IMR-90 (cell line): ENCODE results near the gene INHBC. TPM values are rescaled to one million over a fixed set of nuclear protein-coding genes. Genes with fewer than 3 reads are reported as not detected.

Source experiments
- ATAC-seq: fragments of 200-7000 bp; cut with Tn5 transposase; 2 replicates; pipeline ENCODE4 v1.9.1; 2020; ENCODE audit warnings: low read depth, mild to moderate bottlenecking, moderate library complexity
- BruUV-seq: library from RNA; stranded (reverse); fragments of 400-500 nt; replicated peaks from 2 replicates; lab custom pipeline; 2021; lab: Mats Ljungman, UMichigan
- CTCF ChIA-PET: fragments of 300-600 bp; formaldehyde crosslinking; extraction: SDS; loops from one replicate; lab custom pipeline; 2021; ENCODE audit warnings: antibody characterized with exemption; lab: Yijun Ruan, JAX
- POLR2A ChIA-PET: fragments of 300-600 bp; sonication (Branson Sonifier 250); formaldehyde crosslinking; loops from one replicate; lab custom pipeline; 2022; ENCODE audit warnings: antibody characterized with exemption; ENCODE audit not compliant: unreplicated experiment; lab: Charles Lee
- DNase-seq: peaks from one replicate; pipeline ENCODE4 v3.0.0; 2013
- H2AFZ ChIP-seq: replicated peaks from 2 replicates; pipeline ENCODE3; 2013; ENCODE audit warnings: low read length, mild to moderate bottlenecking; ENCODE audit not compliant: poor library complexity
- H2AK5ac ChIP-seq: 2 replicates; pipeline ENCODE4 v1.6.1; 2013; ENCODE audit warnings: low read depth, low read length, inconsistent platforms
- H2AK9ac ChIP-seq: replicated peaks from 2 replicates; pipeline ENCODE3; 2013; ENCODE audit warnings: mild to moderate bottlenecking, low read depth, low read length, moderate library complexity; ENCODE audit not compliant: poor library complexity
- H2BK120ac ChIP-seq: 2 replicates; pipeline ENCODE4 v1.6.1; 2013; ENCODE audit warnings: low read depth, low read length, inconsistent platforms
- H2BK15ac ChIP-seq: 3 replicates; pipeline ENCODE4 v1.6.1; 2013; ENCODE audit warnings: low read depth, low read length, inconsistent platforms
- H2BK20ac ChIP-seq: 2 replicates; pipeline ENCODE4 v1.6.1; 2013; ENCODE audit warnings: low read depth, mild to moderate bottlenecking, inconsistent platforms, low read length, moderate library complexity
- H2BK5ac ChIP-seq: 2 replicates; pipeline ENCODE4 v1.6.1; 2013; ENCODE audit warnings: mild to moderate bottlenecking, low read depth, low read length, inconsistent platforms; ENCODE audit not compliant: poor library complexity, severe bottlenecking
- H3K14ac ChIP-seq: replicated peaks from 2 replicates; pipeline ENCODE4 v1.6.1; 2013; ENCODE audit warnings: low read depth, low read length, inconsistent platforms
- H3K18ac ChIP-seq: 2 replicates; pipeline ENCODE4 v1.6.1; 2013; ENCODE audit warnings: low read depth, low read length, control low read depth
- H3K23ac ChIP-seq: 2 replicates; pipeline ENCODE4 v1.6.1; 2013; ENCODE audit warnings: low read depth, low read length, inconsistent platforms
- H3K27ac ChIP-seq: 2 replicates; pipeline ENCODE4 v1.5.1; 2013; ENCODE audit warnings: mild to moderate bottlenecking, control low read depth, low read length; ENCODE audit not compliant: insufficient read depth
- H3K27me3 ChIP-seq: 2 replicates; pipeline ENCODE4 v1.6.1; 2013; ENCODE audit warnings: low read length; ENCODE audit not compliant: control insufficient read depth, insufficient read depth
- H3K36me3 ChIP-seq: 2 replicates; pipeline ENCODE4 v1.6.1; 2013; ENCODE audit warnings: low read length, mixed read lengths; ENCODE audit not compliant: control insufficient read depth, insufficient read depth
- H3K4ac ChIP-seq: 2 replicates; pipeline ENCODE4 v1.6.1; 2013; ENCODE audit warnings: low read depth, low read length, inconsistent platforms
- H3K4me1 ChIP-seq: 2 replicates; pipeline ENCODE4 v1.6.1; 2013; ENCODE audit warnings: low read length, mixed read lengths; ENCODE audit not compliant: control insufficient read depth, insufficient read depth
- H3K4me2 ChIP-seq: 2 replicates; pipeline ENCODE4 v1.6.1; 2013; ENCODE audit warnings: low read depth, mild to moderate bottlenecking, control low read depth, low read length, moderate library complexity
- H3K4me3 ChIP-seq: 2 replicates; pipeline ENCODE4 v1.5.1; 2013; ENCODE audit warnings: low read depth, mild to moderate bottlenecking, control low read depth, low read length, moderate library complexity; ENCODE audit not compliant: insufficient read depth
- H3K56ac ChIP-seq: 2 replicates; pipeline ENCODE4 v1.6.1; 2013; ENCODE audit warnings: low read length, inconsistent platforms; ENCODE audit not compliant: insufficient read depth; ENCODE audit errors: extremely low read depth
- H3K79me1 ChIP-seq, 2 experiments: 2 replicates each; pipeline ENCODE4 v1.6.1; 2013; ENCODE audit warnings: low read length in 2 of 2, inconsistent platforms in 1 of 2, low read depth in 1 of 2
- H3K9ac ChIP-seq: 2 replicates; pipeline ENCODE4 v1.6.1; 2013; ENCODE audit warnings: low read depth, low read length, control low read depth
- H3K9me1 ChIP-seq: 2 replicates; pipeline ENCODE4 v1.6.1; 2013; ENCODE audit warnings: low read length, inconsistent platforms; ENCODE audit not compliant: insufficient read depth
- H3K9me3 ChIP-seq: 2 replicates; pipeline ENCODE4 v1.6.1; 2013; ENCODE audit warnings: low read length; ENCODE audit not compliant: control insufficient read depth, insufficient read depth
- H4K20me1 ChIP-seq: 2 replicates; pipeline ENCODE4 v1.6.1; 2013; ENCODE audit warnings: low read length, inconsistent platforms; ENCODE audit not compliant: insufficient read depth
- H4K5ac ChIP-seq: 2 replicates; pipeline ENCODE4 v1.6.1; 2013; ENCODE audit warnings: mild to moderate bottlenecking, low read depth, low read length, control low read depth
- H4K8ac ChIP-seq, 2 experiments: 2 replicates each; pipeline ENCODE4 v1.6.1; 2013; ENCODE audit warnings: low read depth in 2 of 2, low read length in 2 of 2, control low read depth in 1 of 2, inconsistent platforms in 1 of 2
- H4K91ac ChIP-seq: 2 replicates; pipeline ENCODE4 v1.6.1; 2013; ENCODE audit warnings: low read depth, low read length, inconsistent platforms; ENCODE audit not compliant: insufficient read depth
- CEBPB ChIP-seq: IDR thresholded peaks from 2 replicates; pipeline ENCODE4 v1.6.1; 2012; ENCODE audit warnings: low read depth, low read length, improper control_type of control experiment
- CHD1 ChIP-seq: IDR thresholded peaks from 2 replicates; pipeline ENCODE4 v1.6.1; 2012; ENCODE audit warnings: low read depth, low read length, improper control_type of control experiment
- MAFK ChIP-seq: IDR thresholded peaks from 2 replicates; pipeline ENCODE4 v1.6.1; 2012; ENCODE audit warnings: low read depth, low read length, improper control_type of control experiment
- SMC3 ChIP-seq: fragments of 150-350 bp; IDR thresholded peaks from 2 replicates; pipeline ENCODE4 v1.6.1; 2016; ENCODE audit warnings: low read depth, mild to moderate bottlenecking, antibody characterized with exemption, low read length, moderate library complexity
- WGBS, 2 experiments: methylation state at CpG; one replicate each; pipeline versions ENCODE4 v1.1.5 to v1.1.7; 2013; ENCODE audit warnings: missing lambda C conversion rate in 2 of 2; ENCODE audit not compliant: insufficient read length in 1 of 2; ENCODE audit errors: extremely low coverage in 2 of 2; 5-methylcytosine and 5-hydroxymethylcytosine counted together
- dilution Hi-C: fragments of 300-500 bp; cut with HindIII; formaldehyde crosslinking; loops from one replicate; pipeline ENCODE4 v1.14.3; 2018; ENCODE audit warnings: low sequenced_read_pairs; ENCODE audit not compliant: unreplicated experiment
- in situ Hi-C: fragments of 300-500 bp; cut with MboI; formaldehyde crosslinking; loops from 3 replicates; pipeline ENCODE4 v1.14.3; 2019; ENCODE audit warnings: low sequenced_read_pairs, inconsistent platforms, mixed read lengths
- intact Hi-C: fragments of 100-400 bp; cut with micrococcal nuclease; formaldehyde crosslinking; loops from 2 replicates; pipeline ENCODE4 v1.10.0; 2022
- polyA plus RNA-seq, 3 experiments: library from polyadenylated mRNA; depleted of rRNA; stranded (reverse); fragments of >200 nt; gene quantifications; 2 replicates each; pipeline ENCODE4 v1.2.3, GENCODE V29; 2012; ENCODE audit warnings: low replicate concordance in 1 of 3
- total RNA-seq: library from RNA; depleted of rRNA; stranded (reverse); fragments of >200 nt; gene quantifications from 2 replicates; pipeline ENCODE4 v1.2.3, GENCODE V29; 2012

The INHBC gene
- total and polyA plus RNA-seq, 2 of the 4 experiments (the other 2 are of a cell fraction), result 0.09 TPM; not detected in 1

DNA sequence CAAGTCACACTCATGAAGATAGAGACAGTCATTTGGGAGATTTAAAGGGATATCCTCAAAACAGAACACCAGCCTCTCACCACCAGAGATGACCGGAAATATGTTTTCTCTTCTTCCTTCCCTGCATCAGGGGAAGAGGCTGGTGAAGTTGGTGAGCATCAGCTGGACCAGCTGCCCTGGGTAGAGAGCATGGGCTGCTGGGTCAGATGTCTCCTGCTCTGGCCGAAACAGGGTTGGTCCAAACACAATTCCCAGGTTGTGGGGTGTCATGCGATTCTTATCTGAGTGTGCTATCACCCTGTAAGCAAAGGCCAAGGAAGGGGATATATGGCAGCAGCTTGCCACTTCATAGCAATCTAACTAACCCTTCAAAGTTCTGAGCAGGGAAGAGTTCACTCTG is 37.8 kb downstream of the INHBC start:
- Histone ChIP-seq H4K91ac (no peak overlapping the region), H3K4ac (no peak overlapping the region), H3K9me3 (no peaks in the 10 kb centered on the region; the same call in 1 of the 2 replicates), H2AK5ac (no peak overlapping the region), H3K56ac (no peak overlapping the region), H3K18ac (no peak overlapping the region), H2BK15ac (no peak overlapping the region), H2AK9ac (no peak overlapping the region), H3K4me2 (no peak overlapping the region), H3K36me3 (no peaks in the 10 kb centered on the region), H3K9ac (no peak overlapping the region), H3K27ac (no peak overlapping the region), H3K27me3 (peaks cover 58% of the 10 kb centered on the region), H2BK5ac (no peak overlapping the region), H2AFZ (no peak overlapping the region), H3K4me3 (no peak overlapping the region), H3K4me1 (0 out of 2 replicates have a peak, but pooled peaks cover 2% of the 10 kb centered on the region), H4K20me1 (no peaks in the 10 kb centered on the region), H3K9me1 (no peaks in the 10 kb centered on the region), H4K8ac (no peak overlapping the region), H4K5ac (no peak overlapping the region), H3K14ac (no peak overlapping the region), H2BK120ac (no peak overlapping the region), H2BK20ac (no peak overlapping the region), H3K23ac (no peak overlapping the region), H3K79me1 (no peaks in the 10 kb centered on the region)
- POLR2A ChIA-PET, result no interaction called here
- dilution Hi-C loops, result no loop called here
- CTCF ChIA-PET, result no interaction called here
- no CpG with 5 or more reads among the region's 3 CpGs for WGBS, 2 experiments
- in situ Hi-C loops, result no loop called here
- intact Hi-C loops, result no loop called here
- BruUV-seq, result no TSS peak
- DNase-seq (no peak), ATAC-seq (no peak)
- TF ChIP-seq MAFK (no peak), CEBPB (no peak), SMC3 (no peak), CHD1 (no peak)
